CD14-positive monocyte (primary cell): ENCODE results near the gene RGS16. TPM values are rescaled to one million over a fixed set of nuclear protein-coding genes. Genes with fewer than 3 reads are reported as not detected.
A peak's percentile ranks its signal among the peaks of the same experiment; 100 is the strongest.

Source experiments
- DNase-seq, 3 donors: peaks; one replicate each; pipeline ENCODE4 v3.0.0-alpha.2; 2011 to 2022
- H2AFZ ChIP-seq: 2 replicates; pipeline ENCODE4 v1.6.0; 2012; ENCODE audit warnings: mild to moderate bottlenecking, low read depth, low read length, inconsistent platforms; ENCODE audit not compliant: insufficient read depth, poor library complexity, severe bottlenecking
- H3K27ac ChIP-seq, 2 donors: 1 replicate in 1 of 2; 2 replicates in 1 of 2; pipeline ENCODE4 v1.5.1; 2012 to 2013; ENCODE audit warnings: low read length in 2 of 2, control low read depth in 1 of 2, inconsistent platforms in 1 of 2, low read depth in 1 of 2, mild to moderate bottlenecking in 1 of 2
- H3K27me3 ChIP-seq, 2 donors: one replicate each; pipeline versions ENCODE4 v1.6.0 to v1.6.1; 2011 to 2013; ENCODE audit warnings: low read length in 2 of 2; ENCODE audit not compliant: control insufficient read depth in 2 of 2, insufficient read depth in 2 of 2
- H3K36me3 ChIP-seq, 2 donors: replicated peaks in 1 of 2; 1 replicate in 1 of 2; 2 replicates in 1 of 2; pipeline versions ENCODE4 v1.5.1 to v1.6.1; 2012 to 2013; ENCODE audit warnings: low read length in 2 of 2, control low read depth in 1 of 2, inconsistent platforms in 1 of 2, mild to moderate bottlenecking in 1 of 2; ENCODE audit not compliant: insufficient read depth in 2 of 2, control insufficient read depth in 1 of 2
- H3K4me1 ChIP-seq, 2 donors: 1 replicate in 1 of 2; 2 replicates in 1 of 2; pipeline versions ENCODE4 v1.5.1 to v1.6.1; 2012 to 2013; ENCODE audit warnings: low read length in 2 of 2, control low read depth in 1 of 2, inconsistent platforms in 1 of 2, mild to moderate bottlenecking in 1 of 2, moderate library complexity in 1 of 2; ENCODE audit not compliant: insufficient read depth in 2 of 2, control insufficient read depth in 1 of 2
- H3K4me2 ChIP-seq: replicated peaks from 2 replicates; pipeline ENCODE3; 2012; ENCODE audit warnings: low read length, moderate library complexity, mild to moderate bottlenecking; ENCODE audit not compliant: poor library complexity, severe bottlenecking; ENCODE audit errors: extremely low read depth
- H3K4me3 ChIP-seq, 3 experiments: fragments of 200-600 bp in 1 of 3; sonication (generic) in 1 of 3; replicated peaks in 1 of 3; 1 replicate in 2 of 3; 2 replicates in 1 of 3; pipeline ENCODE4 v1.5.1; 2011 to 2013; ENCODE audit warnings: low read length in 3 of 3, mild to moderate bottlenecking in 3 of 3, control low read depth in 2 of 3, low read depth in 2 of 3, inconsistent platforms in 1 of 3, moderate library complexity in 1 of 3
- H3K79me2 ChIP-seq: 2 replicates; pipeline ENCODE4 v1.6.0; 2012; ENCODE audit warnings: mild to moderate bottlenecking, control low read depth, inconsistent platforms, low read length, moderate library complexity; ENCODE audit not compliant: insufficient read depth
- H3K9ac ChIP-seq: 2 replicates; pipeline ENCODE4 v1.6.0; 2017; ENCODE audit warnings: low read length, mild to moderate bottlenecking; ENCODE audit not compliant: insufficient read depth, poor library complexity, severe bottlenecking
- H3K9me3 ChIP-seq, 2 donors: replicated peaks in 1 of 2; 1 replicate in 1 of 2; 2 replicates in 1 of 2; pipeline versions ENCODE4 v1.5.1 to v1.6.1; 2012 to 2013; ENCODE audit warnings: low read length in 2 of 2, control low read depth in 1 of 2; ENCODE audit not compliant: control insufficient read depth in 1 of 2, insufficient read depth in 1 of 2
- H4K20me1 ChIP-seq: 2 replicates; pipeline ENCODE4 v1.6.0; 2012; ENCODE audit warnings: mild to moderate bottlenecking, low read length, control low read depth, moderate library complexity; ENCODE audit not compliant: insufficient read depth
- H3K27ac Mint-ChIP-seq, 7 donors: one replicate each; pipeline ENCODE4 v1.8.0; 2020; ENCODE audit warnings: mild to moderate bottlenecking in 7 of 7, mixed read lengths in 7 of 7, moderate library complexity in 6 of 7, inconsistent platforms in 2 of 7
- H3K27me3 Mint-ChIP-seq, 3 donors: one replicate each; pipeline ENCODE4 v1.8.0; 2021 to 2022; ENCODE audit warnings: low read depth in 3 of 3, mild to moderate bottlenecking in 3 of 3, mixed read lengths in 3 of 3, moderate library complexity in 3 of 3, inconsistent platforms in 1 of 3
- H3K36me3 Mint-ChIP-seq, 2 donors: one replicate each; pipeline ENCODE4 v1.8.0; 2020; ENCODE audit warnings: mixed read lengths in 2 of 2, inconsistent platforms in 1 of 2, mild to moderate bottlenecking in 1 of 2
- H3K4me1 Mint-ChIP-seq: one replicate; pipeline ENCODE4 v1.8.0; 2020; ENCODE audit warnings: mild to moderate bottlenecking, mixed read lengths
- H3K4me3 Mint-ChIP-seq, 2 donors: one replicate each; pipeline ENCODE4 v1.8.0; 2020; ENCODE audit warnings: mild to moderate bottlenecking in 2 of 2, mixed read lengths in 2 of 2, moderate library complexity in 1 of 2
- H3K9me3 Mint-ChIP-seq, 7 donors: one replicate each; pipeline ENCODE4 v1.8.0; 2020 to 2022; ENCODE audit warnings: mixed read lengths in 7 of 7, mild to moderate bottlenecking in 6 of 7, moderate library complexity in 6 of 7, inconsistent platforms in 2 of 7
- WGBS: methylation state at CpG from one replicate; pipeline ENCODE4 v1.1.5; 2013; ENCODE audit warnings: missing lambda C conversion rate; ENCODE audit not compliant: insufficient coverage; 5-methylcytosine and 5-hydroxymethylcytosine counted together
- intact Hi-C, 2 donors: fragments of 100-400 bp; cut with micrococcal nuclease; formaldehyde crosslinking; loops; one replicate each; pipeline versions ENCODE4 v1.15.0 to v1.15.1; 2023
- polyA minus RNA-seq: library from RNA; depleted of rRNA, polyadenylated mRNA; stranded (reverse); fragments of >200 nt; gene quantifications from 2 replicates; pipeline ENCODE4 v1.2.3, GENCODE V29; 2012
- polyA plus RNA-seq, 3 donors: library from polyadenylated mRNA; depleted of rRNA in 1 of 3; unstranded in 2 of 3; stranded (reverse) in 1 of 3; fragments of 300-500 nt in 2 of 3; fragments of >200 nt in 1 of 3; fragmentation: Illumina TruSeq in 2 of 3; gene quantifications; 1 replicate in 2 of 3; 2 replicates in 1 of 3; pipeline ENCODE4 v1.2.3, GENCODE V29; 2012 to 2021
- total RNA-seq, 12 experiments: library from RNA in 1 of 12; stranded (reverse) in 1 of 12; fragments of 120-200 nt in 1 of 12; gene quantifications; one replicate each; pipeline ENCODE4 v1.2.4 and lab custom pipeline; 2013 to 2026; ENCODE audit warnings: mixed read lengths in 6 of 12, inconsistent platforms in 1 of 12
- TF ChIP-seq, protein P1 (sequence below): fragments of 200-600 bp; IDR thresholded peaks from one replicate; pipeline ENCODE4 v1.8.0; 2022; ENCODE audit warnings: antibody characterized with exemption, mild to moderate bottlenecking

RGS16 gene, protein sequence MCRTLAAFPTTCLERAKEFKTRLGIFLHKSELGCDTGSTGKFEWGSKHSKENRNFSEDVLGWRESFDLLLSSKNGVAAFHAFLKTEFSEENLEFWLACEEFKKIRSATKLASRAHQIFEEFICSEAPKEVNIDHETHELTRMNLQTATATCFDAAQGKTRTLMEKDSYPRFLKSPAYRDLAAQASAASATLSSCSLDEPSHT
- total RNA-seq (2013), result 0.06 TPM
- polyA plus RNA-seq (under 1 TPM in 2 of 3 donors, not detected in 1; 0.07 to 0.44 TPM), polyA minus RNA-seq (0.14 and 0.16 TPM in 2 replicates), total RNA-seq (lab: John Stamatoyannopoulos, UW) (1.7 to 14.0 (median 3.7) reads per million in 11 experiments)

DNA sequence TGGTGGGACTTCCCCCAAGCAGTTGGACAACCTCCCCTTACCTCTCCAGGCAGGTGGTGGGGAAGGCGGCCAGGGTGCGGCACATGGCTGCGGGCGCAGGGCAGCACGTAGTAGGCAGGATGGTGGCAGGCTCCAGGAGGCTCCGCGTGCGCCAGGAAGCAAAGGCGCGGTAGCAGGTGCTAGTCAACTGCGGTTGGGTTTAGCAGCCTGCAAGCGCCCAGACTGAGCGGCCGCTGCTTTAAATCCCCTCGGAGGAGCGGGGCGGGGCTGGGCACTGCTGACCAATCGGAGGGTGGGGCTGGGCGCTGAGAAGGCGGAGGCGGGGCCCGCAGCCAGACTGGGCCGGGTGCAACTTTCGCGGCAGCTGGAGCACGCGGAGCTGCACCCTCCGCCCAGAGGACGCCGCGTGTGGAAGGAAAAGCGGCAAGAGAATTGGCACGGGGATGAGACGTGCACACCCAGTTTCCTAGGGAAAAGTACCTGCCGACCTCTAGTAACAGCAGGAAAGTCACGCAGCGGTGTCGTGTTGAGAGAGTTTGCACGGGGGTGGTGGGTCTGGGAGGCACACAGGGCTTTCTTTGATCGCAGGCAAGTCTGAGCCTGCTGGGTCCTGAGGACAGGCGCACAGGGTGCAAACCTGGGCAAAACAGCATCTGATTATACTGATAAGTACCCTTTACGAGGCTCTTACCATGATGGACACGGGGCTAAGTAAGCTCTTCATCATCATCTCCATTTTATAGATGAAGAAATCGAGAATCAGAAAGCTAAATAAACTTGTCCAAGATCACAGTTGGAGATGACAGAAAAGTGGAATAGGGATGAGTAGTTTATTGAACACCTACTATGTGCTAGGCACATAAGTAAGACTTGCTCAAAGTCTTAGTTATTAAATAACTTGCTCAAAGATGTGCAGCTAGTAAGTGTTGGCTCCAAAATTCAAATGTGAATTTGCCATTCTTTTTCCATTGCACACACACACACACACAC lies at the start of gene RGS16:
TSS of gene RGS16 (minus strand) at position 215 of the 990 bp plus-strand sequence. CDS start at position 85, 130 bp downstream.
- H3K4me3 ChIP-seq, result peak within 1 kb of the TSS in 2 of 3 experiments; percentile 5 to 68
- H2AFZ ChIP-seq, result peak within 1 kb of the TSS; percentile 70
- H3K9me3 Mint-ChIP-seq, result peaks cover 0 to 2% (median 0%) of the 10 kb centered on the region in 7 donors
- peak within 1 kb of the TSS in 3 of 7 donors; percentile 16 to 52 (median 33) for H3K27ac Mint-ChIP-seq
- H3K4me3 Mint-ChIP-seq, result peak within 1 kb of the TSS; percentile 9 to 77
- TF ChIP-seq, protein P1, sequence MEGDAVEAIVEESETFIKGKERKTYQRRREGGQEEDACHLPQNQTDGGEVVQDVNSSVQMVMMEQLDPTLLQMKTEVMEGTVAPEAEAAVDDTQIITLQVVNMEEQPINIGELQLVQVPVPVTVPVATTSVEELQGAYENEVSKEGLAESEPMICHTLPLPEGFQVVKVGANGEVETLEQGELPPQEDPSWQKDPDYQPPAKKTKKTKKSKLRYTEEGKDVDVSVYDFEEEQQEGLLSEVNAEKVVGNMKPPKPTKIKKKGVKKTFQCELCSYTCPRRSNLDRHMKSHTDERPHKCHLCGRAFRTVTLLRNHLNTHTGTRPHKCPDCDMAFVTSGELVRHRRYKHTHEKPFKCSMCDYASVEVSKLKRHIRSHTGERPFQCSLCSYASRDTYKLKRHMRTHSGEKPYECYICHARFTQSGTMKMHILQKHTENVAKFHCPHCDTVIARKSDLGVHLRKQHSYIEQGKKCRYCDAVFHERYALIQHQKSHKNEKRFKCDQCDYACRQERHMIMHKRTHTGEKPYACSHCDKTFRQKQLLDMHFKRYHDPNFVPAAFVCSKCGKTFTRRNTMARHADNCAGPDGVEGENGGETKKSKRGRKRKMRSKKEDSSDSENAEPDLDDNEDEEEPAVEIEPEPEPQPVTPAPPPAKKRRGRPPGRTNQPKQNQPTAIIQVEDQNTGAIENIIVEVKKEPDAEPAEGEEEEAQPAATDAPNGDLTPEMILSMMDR, result no peak
- 3% methylated on average over 34 of the region's 44 CpGs for WGBS
- no peaks in the 10 kb centered on the region for H3K79me2 ChIP-seq
- peaks cover 13 to 46% of the 10 kb centered on the region in 2 donors for H3K27me3 ChIP-seq
- H3K4me1 ChIP-seq, result peaks cover 11 to 13% of the 10 kb centered on the region in 2 donors
- peaks cover 0 to 3% of the 10 kb centered on the region in 2 donors for H3K36me3 Mint-ChIP-seq
- peak within 1 kb of the TSS; percentile 74 for H3K4me2 ChIP-seq
- intact Hi-C loops, result loop anchor here (5.0 to 10.0 kb wide), 3 partner anchors 178 to 520 kb away; partner anchors contain the start of gene NPL (in 1 of the 2)
- H3K36me3 ChIP-seq, result no peaks in the 10 kb centered on the region
- peaks cover 20% of the 10 kb centered on the region for H3K4me1 Mint-ChIP-seq
- H3K9me3 ChIP-seq, result no peaks in the 10 kb centered on the region
- no peak within 1 kb of the TSS for H3K27ac ChIP-seq
- no peaks in the 10 kb centered on the region for H4K20me1 ChIP-seq
- H3K9ac ChIP-seq, result no peak within 1 kb of the TSS
- peak; percentile 72 to 79 (median 77) for DNase-seq
- H3K27me3 Mint-ChIP-seq, result peaks cover 9 to 23% (median 19%) of the 10 kb centered on the region in 3 donors

DNA sequence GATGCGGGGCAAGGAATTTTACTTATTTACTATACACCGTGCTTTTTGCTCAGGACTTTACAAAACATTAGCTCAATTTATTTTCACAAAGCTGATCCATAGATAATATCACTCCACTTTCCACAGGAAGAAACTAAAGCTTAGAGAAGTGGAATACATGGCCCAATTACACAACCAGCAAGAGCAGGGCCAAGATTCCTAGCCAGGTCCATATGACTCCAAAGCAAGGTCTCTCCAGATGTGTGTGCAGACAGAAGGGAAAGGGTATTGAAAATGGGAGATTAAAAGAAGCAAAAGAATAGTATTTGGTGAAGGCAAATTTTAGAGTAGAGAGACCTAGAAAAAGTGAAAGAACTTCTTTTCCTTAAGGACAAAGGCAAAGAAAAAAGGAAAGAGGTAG lies 49.8 kb upstream of the RGS16 start:
- Histone ChIP-seq H3K9ac (no peak overlapping the region), H4K20me1 (no peaks in the 10 kb centered on the region), H3K4me2 (no peak overlapping the region), H3K36me3 (no peaks in the 10 kb centered on the region), H3K27ac (no peak overlapping the region), H3K4me1 (no peaks in the 10 kb centered on the region), H3K27me3 (no peaks in the 10 kb centered on the region), H3K79me2 (no peaks in the 10 kb centered on the region), H3K9me3 (no peaks in the 10 kb centered on the region), H2AFZ (no peak overlapping the region), H3K4me3 (no peak overlapping the region)
- Mint-ChIP-seq H3K27ac (no peak overlapping the region), H3K27me3 (peaks cover 3 to 6% (median 3%) of the 10 kb centered on the region in 3 donors), H3K9me3 (peaks cover 0 to 2% (median 0%) of the 10 kb centered on the region in 7 donors), H3K4me1 (no peaks in the 10 kb centered on the region), H3K36me3 (no peaks in the 10 kb centered on the region), H3K4me3 (no peak overlapping the region)
- no peak for DNase-seq
- intact Hi-C loops, result no loop called here
- TF ChIP-seq, protein P1, result no peak
- no CpG with 5 or more reads among the region's 2 CpGs for WGBS
